ENCODE results near the gene RAB6B.

GRCh38 chr3:133926736-133927539, 31.3 kb upstream of the RAB6B start:
- TF ChIP-seq CTCF (IDR thresholded peaks at IDR 0.05; ENCODE audit: low read depth, low read length) (no peak), EZH2phosphoT487 (IDR thresholded peaks at IDR 0.05; ENCODE audit: low read depth) (no peak)

Data from OCI-LY3 (cell line).